ENCODE measurements around the gene DENND5B.

- TF ChIP-seq CTCF (IDR thresholded peaks at IDR 0.05) (no peak), POLR2A (IDR thresholded peaks at IDR 0.05) (no peak)
Observed at GRCh38 chr12:31528095-31528494, 62.8 kb downstream of the DENND5B start.

Data from right lobe of liver (tissue), 4 donors.